Measurements from ENCODE around the gene ST6GAL1. TPM values are rescaled to one million over a fixed set of nuclear protein-coding genes. Genes with fewer than 3 reads are reported as not detected.

ST6GAL1 gene
- total RNA-seq, 1 experiment from 2014 or later, result 25.6 TPM

- no peak overlapping the region for H3K4me3 ChIP-seq
- DNase-seq, result no peak
- H3K79me2 ChIP-seq (ENCODE audit: low read depth), result no peaks in the 10 kb centered on the region
- no peaks in the 10 kb centered on the region for H3K27me3 ChIP-seq (ENCODE audit: insufficient read depth, low read depth)
- TF ChIP-seq CTCF (conservative IDR thresholded peaks at IDR 0.05) (no peak), EZH2 (IDR thresholded peaks at IDR 0.05; ENCODE audit: low read depth) (no peak)
- H2AFZ ChIP-seq, result no peak overlapping the region
- no peaks in the 10 kb centered on the region for H3K9me2 ChIP-seq (ENCODE audit: insufficient read depth)
- no peaks in the 10 kb centered on the region for H3F3A ChIP-seq (ENCODE audit: insufficient read depth, low read depth)
- CTCF ChIA-PET, result no interaction called here
- intact Hi-C loops (cut with micrococcal nuclease; ENCODE audit: unreplicated experiment), result no loop called here
- H3K27ac ChIP-seq, result no peak overlapping the region
- no TSS peak for BruUV-seq (replicated peaks)
- POLR2A ChIA-PET (ENCODE audit: unreplicated experiment), result no interaction called here
- no peaks in the 10 kb centered on the region for H3K4me1 ChIP-seq (replicated peaks; ENCODE audit: insufficient read depth)
- no peaks in the 10 kb centered on the region for H3K9me3 ChIP-seq (ENCODE audit: insufficient read depth, low read depth)
- peaks cover 7% of the 10 kb centered on the region; the same call in 1 of the 2 replicates for H3K36me3 ChIP-seq (ENCODE audit: low read depth)
- H3K4me2 ChIP-seq, result no peak overlapping the region
- no peaks in the 10 kb centered on the region for H4K20me1 ChIP-seq (ENCODE audit: insufficient read depth)
Observed at GRCh38 chr3:187040516-187041361, 110.4 kb downstream of the ST6GAL1 start.

GRCh38 chr3:187041362-187042307 is 111.3 kb downstream of the ST6GAL1 start:
- Histone ChIP-seq H4K20me1 (ENCODE audit: insufficient read depth) (no peaks in the 10 kb centered on the region), H2AFZ (no peak overlapping the region), H3F3A (ENCODE audit: insufficient read depth, low read depth) (no peaks in the 10 kb centered on the region), H3K4me1 (replicated peaks; ENCODE audit: insufficient read depth) (no peaks in the 10 kb centered on the region), H3K4me2 (no peak overlapping the region), H3K9me2 (ENCODE audit: insufficient read depth) (no peaks in the 10 kb centered on the region), H3K27ac (no peak overlapping the region), H3K27me3 (ENCODE audit: insufficient read depth, low read depth) (no peaks in the 10 kb centered on the region), H3K79me2 (ENCODE audit: low read depth) (no peaks in the 10 kb centered on the region), H3K4me3 (no peak overlapping the region), H3K36me3 (ENCODE audit: low read depth) (peaks cover 7% of the 10 kb centered on the region; the same call in 1 of the 2 replicates), H3K9me3 (ENCODE audit: insufficient read depth, low read depth) (no peaks in the 10 kb centered on the region)
- ChIA-PET POLR2A (ENCODE audit: unreplicated experiment) (no interaction called here), CTCF (no interaction called here)
- TF ChIP-seq CTCF (conservative IDR thresholded peaks at IDR 0.05) (no peak), EZH2 (IDR thresholded peaks at IDR 0.05; ENCODE audit: low read depth) (no peak)
- intact Hi-C loops (cut with micrococcal nuclease; ENCODE audit: unreplicated experiment), result no loop called here
- BruUV-seq (replicated peaks), result no TSS peak
- DNase-seq, result no peak

DNA sequence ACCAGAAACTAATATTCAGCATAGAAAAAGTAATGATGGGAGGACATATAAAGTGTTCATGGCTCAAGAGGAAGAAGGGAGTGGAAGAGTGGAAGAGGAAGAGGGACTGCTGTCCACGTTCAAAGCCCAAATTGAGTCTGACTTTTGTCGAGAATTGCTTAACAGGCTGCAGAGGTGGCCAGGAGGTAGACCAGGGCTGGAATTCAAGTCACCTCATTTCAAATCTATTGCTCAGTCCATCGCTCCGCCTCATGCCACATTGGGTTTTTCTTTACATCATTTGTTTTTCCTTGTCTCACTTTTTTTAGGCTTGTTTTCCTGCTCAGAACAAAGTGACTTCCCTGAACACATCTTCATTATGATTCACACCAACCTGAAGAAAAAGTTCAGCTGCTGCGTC is 112.0 kb downstream of the ST6GAL1 start:
- no peaks in the 10 kb centered on the region for H4K20me1 ChIP-seq (ENCODE audit: insufficient read depth)
- no TSS peak for BruUV-seq (replicated peaks)
- no peaks in the 10 kb centered on the region for H3F3A ChIP-seq (ENCODE audit: insufficient read depth, low read depth)
- peaks cover 7% of the 10 kb centered on the region; the same call in 1 of the 2 replicates for H3K36me3 ChIP-seq (ENCODE audit: low read depth)
- no peak for TF ChIP-seq EZH2 (IDR thresholded peaks at IDR 0.05; ENCODE audit: low read depth)
- TF ChIP-seq CTCF (conservative IDR thresholded peaks at IDR 0.05), result no peak
- CTCF ChIA-PET, result no interaction called here
- intact Hi-C loops (cut with micrococcal nuclease; ENCODE audit: unreplicated experiment), result no loop called here
- H3K9me3 ChIP-seq (ENCODE audit: insufficient read depth, low read depth), result no peaks in the 10 kb centered on the region
- no peaks in the 10 kb centered on the region for H3K9me2 ChIP-seq (ENCODE audit: insufficient read depth)
- no peaks in the 10 kb centered on the region for H3K4me1 ChIP-seq (replicated peaks; ENCODE audit: insufficient read depth)
- H3K4me2 ChIP-seq, result no peak overlapping the region
- H3K79me2 ChIP-seq (ENCODE audit: low read depth), result no peaks in the 10 kb centered on the region
- H2AFZ ChIP-seq, result no peak overlapping the region
- no peak overlapping the region for H3K27ac ChIP-seq
- no peaks in the 10 kb centered on the region for H3K27me3 ChIP-seq (ENCODE audit: insufficient read depth, low read depth)
- no peak overlapping the region for H3K4me3 ChIP-seq
- DNase-seq, result no peak
- POLR2A ChIA-PET (ENCODE audit: unreplicated experiment), result no interaction called here

Measured in PC-9 (cell line).